ENCODE data around the gene ARHGAP45. TPM values are rescaled to one million over a fixed set of nuclear protein-coding genes. Genes with fewer than 3 reads are reported as not detected.

ARHGAP45 gene
- total and polyA plus RNA-seq, 9 of the 15 experiments (the other 6 are each of a cell fraction or from before 2014, with no cell fraction given), result 0.08 to 22.1 (median 4.2) TPM

GRCh38 chr19:1085676-1086442, 18.9 kb downstream of the ARHGAP45 start (continued):
- TF ChIP-seq CTCF (IDR thresholded peaks at IDR 0.05 in 2 of 3, conservative IDR thresholded peaks at IDR 0.05 in 1 of 3; ENCODE audit: insufficient read depth in 2 of 3, low read depth in 1 of 3, low read length in 3 of 3), result no peak
- 0 out of 2 replicates have a peak, but pooled peaks have one; percentile 59 for TF ChIP-seq PTBP1 (IDR thresholded peaks at IDR 0.05; ENCODE audit: low read depth, low read length)
- TF ChIP-seq ATF6 (CRISPR knock-in tag; IDR thresholded peaks at IDR 0.05), result no peak

GRCh38 chr19:1086613-1087012, 19.6 kb downstream of the ARHGAP45 start:
- FAIRE-seq (no peak), ATAC-seq (no peak), DNase-seq (ENCODE audit: extremely low read depth in 1 of 4, low spot score in 3 of 4) (no peak)
- ChIA-PET POLR2A (interaction anchor here (0.8 to 5.3 kb wide), 4 partner anchors 8 to 45 kb away, joined by 3 to 45 read pairs (median 7); partner anchors contain the start of gene POLR2E), CTCF (ENCODE audit: low intra/inter-chr PET ratio) (no interaction called here)
- intact Hi-C loops (cut with micrococcal nuclease), result no loop called here
- no peaks in the 10 kb centered on the region for H3K9me3 ChIP-seq (replicated peaks; ENCODE audit: control insufficient read depth, insufficient read depth, low read depth, low read length)
- peaks cover 68% of the 10 kb centered on the region; the same call in 2 of the 3 replicates for H3K36me3 ChIP-seq (ENCODE audit: control insufficient read depth, insufficient read depth, low read length)
- no peaks in the 10 kb centered on the region for H3K27me3 ChIP-seq (ENCODE audit: control insufficient read depth in 2 of 2, insufficient read depth in 2 of 2, low read length in 2 of 2)
- WGBS (ENCODE audit: insufficient coverage, low coverage, missing lambda C conversion rate), result 85% methylated on average over 19 of the region's 21 CpGs
- no peaks in the 10 kb centered on the region for H4K20me1 ChIP-seq (replicated peaks; ENCODE audit: control insufficient read depth, insufficient read depth, low read length)
- no peak overlapping the region for H3K4me3 ChIP-seq
- no peak overlapping the region; a peak in 2 of 4 replicates for H3K9ac ChIP-seq (ENCODE audit: insufficient read depth in 1 of 2, low read depth in 2 of 2, low read length in 2 of 2)
- TSS peak; percentile 29 for BruUV-seq (replicated peaks)
- no peak overlapping the region for H2AFZ ChIP-seq (ENCODE audit: low read depth, low read length)
- H3K79me2 ChIP-seq (ENCODE audit: control insufficient read depth, insufficient read depth, low read length), result peaks cover under 1% of the 10 kb centered on the region; the same call in 1 of the 3 replicates
- H3K27ac ChIP-seq (ENCODE audit: extremely low read depth, low read depth, low read length), result no peak overlapping the region
- no peak overlapping the region for H3K4me2 ChIP-seq (ENCODE audit: insufficient read depth, low read length)
- H3K4me1 ChIP-seq (replicated peaks in 1 of 2; ENCODE audit: control insufficient read depth in 2 of 2, insufficient read depth in 2 of 2, low read length in 2 of 2), result peaks cover 6 to 75% of the 10 kb centered on the region in 2 experiments
- H3K9me1 ChIP-seq (ENCODE audit: control insufficient read depth, insufficient read depth, low read length), result peaks cover 3% of the 10 kb centered on the region
- TF ChIP-seq GTF2B (IDR thresholded peaks at IDR 0.05; ENCODE audit: extremely low read depth, insufficient read length), result no peak
- TF ChIP-seq POLR2G (IDR thresholded peaks at IDR 0.05; ENCODE audit: low read depth, low read length), result peak; percentile 58; the same call in 1 of the 2 replicates
- no peak for TF ChIP-seq KLF10 (CRISPR knock-in tag; IDR thresholded peaks at IDR 0.05)
- 0 out of 2 replicates have a peak, but pooled peaks have one; percentile 14 for TF ChIP-seq MAX (CRISPR knock-in tag; IDR thresholded peaks at IDR 0.05)
- TF ChIP-seq ZNF282 (CRISPR knock-in tag; IDR thresholded peaks at IDR 0.05), result no peak
- TF ChIP-seq ZNF398 (CRISPR knock-in tag; IDR thresholded peaks at IDR 0.05), result no peak
- TF ChIP-seq MEF2A (IDR thresholded peaks at IDR 0.05; ENCODE audit: control insufficient read depth, low read depth, low read length), result no peak
- TF ChIP-seq YBX1 (IDR thresholded peaks at IDR 0.05), result no peak
- in situ Hi-C loops (cut with MboI), result no loop called here
